ENCODE measurements around the gene KLHDC9.
"Not testable (repeated sequence)": the region's sequence is repeated elsewhere in the genome, so short reads cannot be mapped to it uniquely, and the experiment has no call there.

KLHDC9 gene

GRCh38 chr1:161113915-161114314, 15.8 kb downstream of the KLHDC9 start:
- no peak overlapping the region for H3K4me3 ChIP-seq (ENCODE audit: low read length)
- no peak for DNase-seq (ENCODE audit: low read depth)
- TF ChIP-seq, protein P1, sequence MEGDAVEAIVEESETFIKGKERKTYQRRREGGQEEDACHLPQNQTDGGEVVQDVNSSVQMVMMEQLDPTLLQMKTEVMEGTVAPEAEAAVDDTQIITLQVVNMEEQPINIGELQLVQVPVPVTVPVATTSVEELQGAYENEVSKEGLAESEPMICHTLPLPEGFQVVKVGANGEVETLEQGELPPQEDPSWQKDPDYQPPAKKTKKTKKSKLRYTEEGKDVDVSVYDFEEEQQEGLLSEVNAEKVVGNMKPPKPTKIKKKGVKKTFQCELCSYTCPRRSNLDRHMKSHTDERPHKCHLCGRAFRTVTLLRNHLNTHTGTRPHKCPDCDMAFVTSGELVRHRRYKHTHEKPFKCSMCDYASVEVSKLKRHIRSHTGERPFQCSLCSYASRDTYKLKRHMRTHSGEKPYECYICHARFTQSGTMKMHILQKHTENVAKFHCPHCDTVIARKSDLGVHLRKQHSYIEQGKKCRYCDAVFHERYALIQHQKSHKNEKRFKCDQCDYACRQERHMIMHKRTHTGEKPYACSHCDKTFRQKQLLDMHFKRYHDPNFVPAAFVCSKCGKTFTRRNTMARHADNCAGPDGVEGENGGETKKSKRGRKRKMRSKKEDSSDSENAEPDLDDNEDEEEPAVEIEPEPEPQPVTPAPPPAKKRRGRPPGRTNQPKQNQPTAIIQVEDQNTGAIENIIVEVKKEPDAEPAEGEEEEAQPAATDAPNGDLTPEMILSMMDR (conservative IDR thresholded peaks at IDR 0.05; ENCODE audit: low read length) = no peak

GRCh38 chr1:161114556-161114955, 16.4 kb downstream of the KLHDC9 start:
- DNase-seq (ENCODE audit: low read depth) = no peak
- TF ChIP-seq, protein P1 (conservative IDR thresholded peaks at IDR 0.05; ENCODE audit: low read length) = no peak
- no peak overlapping the region for H3K4me3 ChIP-seq (ENCODE audit: low read length)

GRCh38 chr1:161115132-161115711, 17.1 kb downstream of the KLHDC9 start:
- H3K4me3 ChIP-seq (ENCODE audit: low read length) = no peak overlapping the region
- TF ChIP-seq, protein P1 (conservative IDR thresholded peaks at IDR 0.05; ENCODE audit: low read length) = no peak
- peak; percentile 65 for DNase-seq (ENCODE audit: low read depth)

DNA sequence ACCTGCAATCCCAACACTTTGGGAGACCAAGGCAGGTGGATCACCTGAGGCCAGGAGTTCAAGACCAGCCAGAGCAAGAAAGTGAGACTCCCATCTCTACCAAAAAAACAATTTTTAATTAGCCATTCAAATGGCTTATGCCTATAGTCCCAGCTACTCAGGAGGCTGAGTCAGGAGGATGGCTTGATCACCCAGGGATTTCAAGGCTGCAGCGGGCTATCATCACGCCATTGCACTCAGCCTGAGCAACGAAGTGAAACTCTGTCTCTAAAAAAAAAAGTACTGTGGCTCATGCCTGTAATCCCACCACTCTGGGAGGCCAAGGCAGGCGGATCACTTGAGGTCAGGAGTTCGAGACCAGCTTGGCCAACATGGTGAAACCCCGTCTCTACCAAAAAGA, 17.8 kb downstream of the KLHDC9 start:
- not testable (repeated sequence) for DNase-seq (ENCODE audit: low read depth); H3K4me3 ChIP-seq (ENCODE audit: low read length)

- TF ChIP-seq, protein P1 (conservative IDR thresholded peaks at IDR 0.05; ENCODE audit: low read length) = no peak
- H3K4me3 ChIP-seq (ENCODE audit: low read length) = peak within 1 kb of the TSS; percentile 100
- peak; percentile 77 for DNase-seq (ENCODE audit: low read depth)
Measured at GRCh38 chr1:161117759-161118581, 19.8 kb downstream of the KLHDC9 start, which contains the start of the genes NIT1 and PFDN2. Gene NIT1, plus strand, starts transcription at chr1:161118105. Its CDS starts 72 bp downstream, at chr1:161118177. Gene PFDN2, minus strand, starts transcription at chr1:161118037. Its CDS starts 11 bp downstream, at chr1:161118026.

- peak overlapping the region; percentile 100 for H3K4me3 ChIP-seq (ENCODE audit: low read length)
- peak; percentile 69 for DNase-seq (ENCODE audit: low read depth)
- TF ChIP-seq, protein P1 (conservative IDR thresholded peaks at IDR 0.05; ENCODE audit: low read length) = peak; percentile 54
Measured at GRCh38 chr1:161119092-161119903, 21.1 kb downstream of the KLHDC9 start.

DNA sequence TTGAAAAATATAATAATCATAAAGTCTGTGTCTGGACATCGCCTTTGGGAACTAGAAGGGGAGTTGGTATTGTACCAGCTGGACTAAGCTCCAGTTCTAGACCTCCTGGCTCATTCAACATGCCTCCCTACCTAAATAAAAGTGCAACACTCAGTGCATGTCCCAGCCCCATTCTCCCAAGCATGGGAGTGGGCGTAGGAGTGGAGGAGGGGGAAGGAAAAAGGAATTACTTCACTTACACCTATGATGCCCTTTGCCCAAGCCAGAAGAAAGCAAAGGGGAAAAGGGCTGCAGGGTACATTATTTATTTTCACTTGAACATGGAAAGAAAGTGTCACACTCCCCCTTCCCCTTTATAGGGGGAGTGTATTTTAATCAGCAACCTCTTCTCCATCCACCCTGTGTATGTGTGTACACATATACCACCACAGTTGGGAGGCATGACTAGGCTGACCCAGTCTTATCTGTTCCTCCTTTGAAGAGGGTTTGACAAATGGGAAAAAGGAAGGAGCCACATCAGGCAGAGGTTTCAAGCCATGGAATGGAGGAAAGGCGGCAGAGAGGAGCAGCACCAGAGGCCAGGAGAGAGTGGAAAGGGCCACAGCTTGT, 23.0 kb downstream of the KLHDC9 start:
- H3K4me3 ChIP-seq (ENCODE audit: low read length) = no peak overlapping the region

More for the DNA sequence above, 23.0 kb downstream of the KLHDC9 start:
- TF ChIP-seq, protein P1 (conservative IDR thresholded peaks at IDR 0.05; ENCODE audit: low read length) = no peak
- no peak for DNase-seq (ENCODE audit: low read depth)
